ENCODE measurements around the gene TENM4. TPM values are rescaled to one million over a fixed set of nuclear protein-coding genes. Genes with fewer than 3 reads are reported as not detected.

The TENM4 gene
- total RNA-seq, 1 experiment from 2014 or later, result 0.39 TPM

DNA sequence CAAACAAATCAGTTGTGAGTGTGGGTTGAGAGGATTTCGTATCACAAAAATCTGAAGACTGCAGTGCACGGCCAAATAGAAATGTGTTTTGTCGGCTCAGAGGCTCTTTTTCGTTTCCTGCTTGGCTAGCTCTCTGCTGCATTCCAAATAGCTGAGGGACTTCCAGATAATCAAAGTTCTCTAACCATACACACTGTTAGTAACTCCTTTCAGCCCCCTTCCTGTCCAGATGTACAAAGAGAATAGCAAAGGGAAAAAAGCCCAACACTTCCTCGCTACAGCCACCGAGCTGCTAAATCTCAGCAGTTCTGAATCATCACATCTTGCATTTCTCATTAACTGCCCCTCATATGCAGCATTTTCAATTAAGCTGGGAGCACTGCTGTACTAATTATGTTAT is 203.1 kb downstream of the TENM4 start:
- ChIA-PET CTCF (no interaction called here), POLR2A (no interaction called here)
- no peak overlapping the region for H3K27ac ChIP-seq (ENCODE audit: low read length)
- in situ Hi-C loops (cut with HindIII; ENCODE audit: low pct_unique_long_range_greater_than_20kb, low sequenced_read_pairs) (no loop called here), intact Hi-C loops (cut with micrococcal nuclease; ENCODE audit: unreplicated experiment) (no loop called here)
- TF ChIP-seq SIN3A (IDR thresholded peaks at IDR 0.05; ENCODE audit: borderline replicate concordance, insufficient read depth, low read depth, low read length), result no peak
- no peak for TF ChIP-seq POLR2AphosphoS5 (IDR thresholded peaks at IDR 0.05; ENCODE audit: low read depth, low read length)
- TF ChIP-seq, protein P1, sequence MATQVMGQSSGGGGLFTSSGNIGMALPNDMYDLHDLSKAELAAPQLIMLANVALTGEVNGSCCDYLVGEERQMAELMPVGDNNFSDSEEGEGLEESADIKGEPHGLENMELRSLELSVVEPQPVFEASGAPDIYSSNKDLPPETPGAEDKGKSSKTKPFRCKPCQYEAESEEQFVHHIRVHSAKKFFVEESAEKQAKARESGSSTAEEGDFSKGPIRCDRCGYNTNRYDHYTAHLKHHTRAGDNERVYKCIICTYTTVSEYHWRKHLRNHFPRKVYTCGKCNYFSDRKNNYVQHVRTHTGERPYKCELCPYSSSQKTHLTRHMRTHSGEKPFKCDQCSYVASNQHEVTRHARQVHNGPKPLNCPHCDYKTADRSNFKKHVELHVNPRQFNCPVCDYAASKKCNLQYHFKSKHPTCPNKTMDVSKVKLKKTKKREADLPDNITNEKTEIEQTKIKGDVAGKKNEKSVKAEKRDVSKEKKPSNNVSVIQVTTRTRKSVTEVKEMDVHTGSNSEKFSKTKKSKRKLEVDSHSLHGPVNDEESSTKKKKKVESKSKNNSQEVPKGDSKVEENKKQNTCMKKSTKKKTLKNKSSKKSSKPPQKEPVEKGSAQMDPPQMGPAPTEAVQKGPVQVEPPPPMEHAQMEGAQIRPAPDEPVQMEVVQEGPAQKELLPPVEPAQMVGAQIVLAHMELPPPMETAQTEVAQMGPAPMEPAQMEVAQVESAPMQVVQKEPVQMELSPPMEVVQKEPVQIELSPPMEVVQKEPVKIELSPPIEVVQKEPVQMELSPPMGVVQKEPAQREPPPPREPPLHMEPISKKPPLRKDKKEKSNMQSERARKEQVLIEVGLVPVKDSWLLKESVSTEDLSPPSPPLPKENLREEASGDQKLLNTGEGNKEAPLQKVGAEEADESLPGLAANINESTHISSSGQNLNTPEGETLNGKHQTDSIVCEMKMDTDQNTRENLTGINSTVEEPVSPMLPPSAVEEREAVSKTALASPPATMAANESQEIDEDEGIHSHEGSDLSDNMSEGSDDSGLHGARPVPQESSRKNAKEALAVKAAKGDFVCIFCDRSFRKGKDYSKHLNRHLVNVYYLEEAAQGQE (IDR thresholded peaks at IDR 0.05; ENCODE audit: insufficient read depth in 1 of 2, low read depth in 2 of 2, low read length in 1 of 2), result no peak
- no peak for TF ChIP-seq TCF7L2 (IDR thresholded peaks at IDR 0.05; ENCODE audit: low read depth, low read length)
- TF ChIP-seq, protein P2, sequence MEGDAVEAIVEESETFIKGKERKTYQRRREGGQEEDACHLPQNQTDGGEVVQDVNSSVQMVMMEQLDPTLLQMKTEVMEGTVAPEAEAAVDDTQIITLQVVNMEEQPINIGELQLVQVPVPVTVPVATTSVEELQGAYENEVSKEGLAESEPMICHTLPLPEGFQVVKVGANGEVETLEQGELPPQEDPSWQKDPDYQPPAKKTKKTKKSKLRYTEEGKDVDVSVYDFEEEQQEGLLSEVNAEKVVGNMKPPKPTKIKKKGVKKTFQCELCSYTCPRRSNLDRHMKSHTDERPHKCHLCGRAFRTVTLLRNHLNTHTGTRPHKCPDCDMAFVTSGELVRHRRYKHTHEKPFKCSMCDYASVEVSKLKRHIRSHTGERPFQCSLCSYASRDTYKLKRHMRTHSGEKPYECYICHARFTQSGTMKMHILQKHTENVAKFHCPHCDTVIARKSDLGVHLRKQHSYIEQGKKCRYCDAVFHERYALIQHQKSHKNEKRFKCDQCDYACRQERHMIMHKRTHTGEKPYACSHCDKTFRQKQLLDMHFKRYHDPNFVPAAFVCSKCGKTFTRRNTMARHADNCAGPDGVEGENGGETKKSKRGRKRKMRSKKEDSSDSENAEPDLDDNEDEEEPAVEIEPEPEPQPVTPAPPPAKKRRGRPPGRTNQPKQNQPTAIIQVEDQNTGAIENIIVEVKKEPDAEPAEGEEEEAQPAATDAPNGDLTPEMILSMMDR (IDR thresholded peaks at IDR 0.05), result no peak
- DNase-seq (ENCODE audit: low read depth, low spot score) (no peak), ATAC-seq (no peak)
- no peaks in the 10 kb centered on the region for H3K9me3 ChIP-seq (ENCODE audit: control insufficient read depth, insufficient read depth, low read depth, low read length)
- H3K36me3 ChIP-seq (ENCODE audit: control insufficient read depth, insufficient read depth, low read length), result no peaks in the 10 kb centered on the region
- peaks cover 4% of the 10 kb centered on the region; the same call in 1 of the 2 replicates for H3K27me3 ChIP-seq (ENCODE audit: control insufficient read depth, insufficient read depth, low read length)
- H3K4me3 ChIP-seq (ENCODE audit: low read depth in 2 of 2, low read length in 2 of 2), result no peak overlapping the region
- H3K4me1 ChIP-seq (ENCODE audit: control insufficient read depth, insufficient read depth, low read length), result no peaks in the 10 kb centered on the region
- BruUV-seq (replicated peaks), result no TSS peak

DNA sequence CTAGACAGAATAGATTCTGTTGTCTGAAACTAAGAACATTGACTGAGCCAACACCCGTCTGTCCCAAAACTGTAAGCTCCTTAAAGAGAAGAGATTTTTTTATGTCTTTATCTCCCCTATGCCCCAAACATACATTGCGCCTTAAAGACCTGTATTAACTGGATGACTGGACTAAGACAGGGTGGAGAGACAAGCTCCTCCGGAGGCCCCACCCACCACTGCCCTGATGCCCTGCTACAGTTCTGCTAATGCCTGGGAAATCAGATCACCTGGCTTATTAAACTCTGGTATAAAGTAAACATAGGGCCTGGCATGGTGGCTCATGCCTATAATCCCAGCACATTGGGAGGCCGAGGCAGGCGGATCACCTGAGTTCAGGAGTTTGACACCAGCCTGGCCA is 203.7 kb downstream of the TENM4 start:
- no peak for DNase-seq (ENCODE audit: low read depth, low spot score)
- BruUV-seq (replicated peaks), result no TSS peak
- TF ChIP-seq SIN3A (IDR thresholded peaks at IDR 0.05; ENCODE audit: borderline replicate concordance, insufficient read depth, low read depth, low read length) (no peak), POLR2AphosphoS5 (IDR thresholded peaks at IDR 0.05; ENCODE audit: low read depth, low read length) (no peak), TCF7L2 (IDR thresholded peaks at IDR 0.05; ENCODE audit: low read depth, low read length) (no peak)
- TF ChIP-seq, protein P2 (IDR thresholded peaks at IDR 0.05), result no peak
- TF ChIP-seq, protein P1 (IDR thresholded peaks at IDR 0.05; ENCODE audit: insufficient read depth in 1 of 2, low read depth in 2 of 2, low read length in 1 of 2), result no peak
- Histone ChIP-seq H3K4me1 (ENCODE audit: control insufficient read depth, insufficient read depth, low read length) (no peaks in the 10 kb centered on the region), H3K27me3 (ENCODE audit: control insufficient read depth, insufficient read depth, low read length) (peaks cover 4% of the 10 kb centered on the region; the same call in 1 of the 2 replicates), H3K4me3 (ENCODE audit: low read depth in 2 of 2, low read length in 2 of 2) (no peak overlapping the region), H3K9me3 (ENCODE audit: control insufficient read depth, insufficient read depth, low read depth, low read length) (no peaks in the 10 kb centered on the region), H3K27ac (ENCODE audit: low read length) (no peak overlapping the region), H3K36me3 (ENCODE audit: control insufficient read depth, insufficient read depth, low read length) (no peaks in the 10 kb centered on the region)
- ATAC-seq, result no peak
- in situ Hi-C loops (cut with HindIII; ENCODE audit: low pct_unique_long_range_greater_than_20kb, low sequenced_read_pairs) (no loop called here), intact Hi-C loops (cut with micrococcal nuclease; ENCODE audit: unreplicated experiment) (no loop called here)
- POLR2A ChIA-PET, result no interaction called here
- CTCF ChIA-PET, result no interaction called here
